ENCODE data around the gene POGZ.

POGZ gene

GRCh38 chr1:151371370-151372057, 87.8 kb downstream of the POGZ start:
- Histone ChIP-seq H3K4me3 (peak overlapping the region; percentile 72), H3K27ac (peak overlapping the region; percentile 68 to 90)
- no peak for DNase-seq (ENCODE audit: low spot score)
- no peak for TF ChIP-seq CTCF (IDR thresholded peaks at IDR 0.05)

GRCh38 chr1:151370211-151370911, 88.9 kb downstream of the POGZ start:
- no peak for DNase-seq (ENCODE audit: low spot score)
- TF ChIP-seq CTCF (IDR thresholded peaks at IDR 0.05) = no peak
- Histone ChIP-seq H3K27ac (peak overlapping the region; percentile 68 to 90), H3K4me3 (peak overlapping the region; percentile 72)

GRCh38 chr1:151369621-151370048, 89.7 kb downstream of the POGZ start:
- no peak for TF ChIP-seq CTCF (IDR thresholded peaks at IDR 0.05)
- no peak for DNase-seq (ENCODE audit: low spot score)
- peak overlapping the region in 1 of 2 donors; percentile 90 for H3K27ac ChIP-seq
- H3K4me3 ChIP-seq = peak overlapping the region; percentile 72

DNA sequence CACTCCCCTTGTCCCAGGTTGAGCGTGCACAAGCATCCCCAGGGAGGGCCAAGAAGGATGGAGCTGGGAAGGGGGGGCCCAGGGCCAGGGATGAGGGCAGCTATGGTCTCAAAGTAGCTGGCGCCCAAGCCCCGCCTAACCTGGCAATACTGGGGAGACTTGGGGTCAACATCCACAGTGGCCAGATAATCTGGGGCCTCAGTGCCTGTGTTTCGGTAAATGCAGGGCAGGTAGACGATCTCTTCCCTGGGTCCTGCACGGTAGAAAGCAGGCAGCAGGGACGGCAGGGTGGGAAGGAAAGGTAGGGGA, 90.0 kb downstream of the POGZ start:
- peak overlapping the region in 1 of 2 donors; percentile 90 for H3K27ac ChIP-seq
- H3K4me3 ChIP-seq = peak overlapping the region; percentile 72
- no peak for TF ChIP-seq CTCF (IDR thresholded peaks at IDR 0.05)
- DNase-seq (ENCODE audit: low spot score) = no peak

DNA sequence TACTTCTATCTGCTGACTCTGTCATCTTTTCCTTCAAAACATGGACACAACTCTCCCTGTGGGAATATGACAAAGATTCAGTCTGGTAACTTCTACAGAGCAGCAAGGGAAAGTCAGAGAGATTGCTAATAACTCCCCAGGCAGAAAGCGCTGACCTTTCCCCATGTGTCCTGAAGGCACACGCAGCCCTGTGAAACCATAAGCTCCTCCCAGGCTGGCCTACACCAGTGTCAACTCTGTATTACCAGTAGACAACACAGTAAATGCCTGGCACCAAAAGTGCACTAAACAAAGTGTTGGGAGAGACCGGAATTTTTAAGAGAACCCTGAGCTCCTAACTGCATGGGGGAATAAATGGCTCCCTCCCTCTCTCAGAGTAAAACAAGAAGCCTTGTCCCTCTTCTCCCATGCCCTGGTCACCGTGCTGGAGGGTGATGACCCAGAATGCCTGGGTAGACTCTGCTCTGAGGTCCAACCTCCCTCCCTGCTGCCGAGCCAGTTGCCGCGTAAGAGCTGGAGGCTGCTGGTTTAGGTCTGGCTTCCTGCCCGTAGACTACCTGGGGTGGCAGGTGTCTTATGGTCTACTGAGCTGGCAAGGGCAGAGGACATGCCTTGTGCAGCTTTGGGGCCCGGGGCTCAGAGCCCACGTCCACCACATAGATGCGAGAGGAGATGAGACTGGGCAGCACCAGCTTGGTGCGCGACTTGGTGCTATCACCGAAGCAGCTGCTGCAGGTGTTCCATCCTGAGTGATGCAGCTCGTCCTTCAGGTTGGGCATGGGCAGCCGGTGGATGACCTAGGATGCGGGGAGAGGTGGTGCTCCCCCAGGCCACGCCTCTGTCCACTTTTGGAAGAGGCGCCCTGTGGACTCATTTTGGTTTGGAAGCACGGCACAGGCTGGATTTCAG, 90.6 kb downstream of the POGZ start:
- Histone ChIP-seq H3K27ac (peak overlapping the region in 1 of 2 donors; percentile 13), H3K4me3 (no peak overlapping the region)
- DNase-seq (ENCODE audit: low spot score) = no peak
- no peak for TF ChIP-seq CTCF (IDR thresholded peaks at IDR 0.05)

GRCh38 chr1:151367658-151368392, 91.5 kb downstream of the POGZ start:
- TF ChIP-seq CTCF (IDR thresholded peaks at IDR 0.05) = no peak
- no peak for DNase-seq (ENCODE audit: low spot score)
- H3K4me3 ChIP-seq = no peak overlapping the region
- H3K27ac ChIP-seq = peak overlapping the region in 1 of 2 donors; percentile 13

All from coronary artery (tissue), 2 donors.